MM.1S (cell line): ENCODE data around the gene LRRC70.

ENCODE experiments used
- CTCF ChIP-seq: fragments of 300-600 bp; sonication (generic); IDR thresholded peaks from 2 replicates; pipeline ENCODE4 v1.5.1; 2016; ENCODE audit warnings: antibody characterized with exemption, low read length, mixed read lengths
- EZH2 ChIP-seq: fragments of 300-600 bp; sonication (generic); optimal IDR thresholded peaks from 2 replicates; pipeline ENCODE3; 2017; ENCODE audit warnings: low read depth, mild to moderate bottlenecking, antibody characterized with exemption, low read length, mixed read lengths
- EZH2phosphoT487 ChIP-seq: fragments of 300-600 bp; sonication (generic); IDR thresholded peaks from 2 replicates; pipeline ENCODE4 v1.6.1; 2018; ENCODE audit warnings: antibody characterized with exemption, low read length

GRCh38 chr5:62536783-62537182 is 41.8 kb upstream of the LRRC70 start:
- no peak for TF ChIP-seq CTCF
- no peak for TF ChIP-seq EZH2phosphoT487
- TF ChIP-seq EZH2 = no peak
